Measurements from ENCODE around the gene AADACL4. TPM values are rescaled to one million over a fixed set of nuclear protein-coding genes. Genes with fewer than 3 reads are reported as not detected.

The AADACL4 gene
- total and polyA plus RNA-seq, 9 of the 15 experiments (the other 6 are each of a cell fraction or from before 2014, with no cell fraction given): not detected

DNA sequence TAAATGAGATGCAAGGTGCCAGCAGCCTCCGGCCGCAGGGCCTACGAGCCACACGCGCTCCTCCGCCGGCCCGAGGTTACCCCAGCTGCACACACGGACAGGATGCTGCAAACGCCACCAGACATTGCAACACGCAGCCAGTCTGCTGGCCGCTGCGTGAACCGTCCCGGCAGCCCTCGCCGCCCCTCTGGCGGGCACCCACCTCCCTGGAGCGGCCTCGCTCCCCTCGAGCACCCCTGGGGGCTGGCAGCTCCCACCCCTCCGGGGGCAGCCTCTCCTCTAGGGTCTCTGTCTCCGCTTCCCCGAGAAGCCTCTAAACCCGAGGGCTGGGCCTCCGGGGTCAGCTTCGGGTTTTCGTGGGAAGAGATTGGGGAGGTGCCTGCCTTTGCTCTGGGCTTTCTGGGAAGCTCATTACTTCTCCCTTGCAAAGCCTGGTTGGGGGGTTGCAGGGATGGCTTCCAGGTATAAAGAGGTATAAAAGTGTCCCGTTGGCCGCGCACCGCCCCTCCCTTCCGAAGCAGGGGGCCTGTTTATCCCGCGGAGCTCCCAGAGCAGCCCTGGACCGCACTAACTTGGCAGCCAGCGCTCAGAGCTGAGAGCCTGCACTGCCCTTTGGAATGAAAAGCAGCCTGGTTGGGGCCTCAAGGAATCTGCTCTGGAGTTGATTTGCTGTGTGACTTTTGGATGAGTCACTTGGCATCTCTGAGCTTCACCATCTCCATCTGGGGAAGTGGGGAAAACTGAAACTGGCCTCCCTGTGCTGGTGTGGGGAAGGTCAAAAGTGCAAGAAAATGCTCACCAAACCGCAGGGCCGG is 47.7 kb upstream of the AADACL4 start (continued):
- TF ChIP-seq, protein P1, sequence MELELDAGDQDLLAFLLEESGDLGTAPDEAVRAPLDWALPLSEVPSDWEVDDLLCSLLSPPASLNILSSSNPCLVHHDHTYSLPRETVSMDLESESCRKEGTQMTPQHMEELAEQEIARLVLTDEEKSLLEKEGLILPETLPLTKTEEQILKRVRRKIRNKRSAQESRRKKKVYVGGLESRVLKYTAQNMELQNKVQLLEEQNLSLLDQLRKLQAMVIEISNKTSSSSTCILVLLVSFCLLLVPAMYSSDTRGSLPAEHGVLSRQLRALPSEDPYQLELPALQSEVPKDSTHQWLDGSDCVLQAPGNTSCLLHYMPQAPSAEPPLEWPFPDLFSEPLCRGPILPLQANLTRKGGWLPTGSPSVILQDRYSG (tag; conservative IDR thresholded peaks at IDR 0.05; ENCODE audit: low read depth): no peak
- TF ChIP-seq MYNN (IDR thresholded peaks at IDR 0.05): no peak
- TF ChIP-seq MYNN (CRISPR knock-in tag; IDR thresholded peaks at IDR 0.05): no peak
- TF ChIP-seq ATF7 (IDR thresholded peaks at IDR 0.05): no peak
- TF ChIP-seq, protein P2, sequence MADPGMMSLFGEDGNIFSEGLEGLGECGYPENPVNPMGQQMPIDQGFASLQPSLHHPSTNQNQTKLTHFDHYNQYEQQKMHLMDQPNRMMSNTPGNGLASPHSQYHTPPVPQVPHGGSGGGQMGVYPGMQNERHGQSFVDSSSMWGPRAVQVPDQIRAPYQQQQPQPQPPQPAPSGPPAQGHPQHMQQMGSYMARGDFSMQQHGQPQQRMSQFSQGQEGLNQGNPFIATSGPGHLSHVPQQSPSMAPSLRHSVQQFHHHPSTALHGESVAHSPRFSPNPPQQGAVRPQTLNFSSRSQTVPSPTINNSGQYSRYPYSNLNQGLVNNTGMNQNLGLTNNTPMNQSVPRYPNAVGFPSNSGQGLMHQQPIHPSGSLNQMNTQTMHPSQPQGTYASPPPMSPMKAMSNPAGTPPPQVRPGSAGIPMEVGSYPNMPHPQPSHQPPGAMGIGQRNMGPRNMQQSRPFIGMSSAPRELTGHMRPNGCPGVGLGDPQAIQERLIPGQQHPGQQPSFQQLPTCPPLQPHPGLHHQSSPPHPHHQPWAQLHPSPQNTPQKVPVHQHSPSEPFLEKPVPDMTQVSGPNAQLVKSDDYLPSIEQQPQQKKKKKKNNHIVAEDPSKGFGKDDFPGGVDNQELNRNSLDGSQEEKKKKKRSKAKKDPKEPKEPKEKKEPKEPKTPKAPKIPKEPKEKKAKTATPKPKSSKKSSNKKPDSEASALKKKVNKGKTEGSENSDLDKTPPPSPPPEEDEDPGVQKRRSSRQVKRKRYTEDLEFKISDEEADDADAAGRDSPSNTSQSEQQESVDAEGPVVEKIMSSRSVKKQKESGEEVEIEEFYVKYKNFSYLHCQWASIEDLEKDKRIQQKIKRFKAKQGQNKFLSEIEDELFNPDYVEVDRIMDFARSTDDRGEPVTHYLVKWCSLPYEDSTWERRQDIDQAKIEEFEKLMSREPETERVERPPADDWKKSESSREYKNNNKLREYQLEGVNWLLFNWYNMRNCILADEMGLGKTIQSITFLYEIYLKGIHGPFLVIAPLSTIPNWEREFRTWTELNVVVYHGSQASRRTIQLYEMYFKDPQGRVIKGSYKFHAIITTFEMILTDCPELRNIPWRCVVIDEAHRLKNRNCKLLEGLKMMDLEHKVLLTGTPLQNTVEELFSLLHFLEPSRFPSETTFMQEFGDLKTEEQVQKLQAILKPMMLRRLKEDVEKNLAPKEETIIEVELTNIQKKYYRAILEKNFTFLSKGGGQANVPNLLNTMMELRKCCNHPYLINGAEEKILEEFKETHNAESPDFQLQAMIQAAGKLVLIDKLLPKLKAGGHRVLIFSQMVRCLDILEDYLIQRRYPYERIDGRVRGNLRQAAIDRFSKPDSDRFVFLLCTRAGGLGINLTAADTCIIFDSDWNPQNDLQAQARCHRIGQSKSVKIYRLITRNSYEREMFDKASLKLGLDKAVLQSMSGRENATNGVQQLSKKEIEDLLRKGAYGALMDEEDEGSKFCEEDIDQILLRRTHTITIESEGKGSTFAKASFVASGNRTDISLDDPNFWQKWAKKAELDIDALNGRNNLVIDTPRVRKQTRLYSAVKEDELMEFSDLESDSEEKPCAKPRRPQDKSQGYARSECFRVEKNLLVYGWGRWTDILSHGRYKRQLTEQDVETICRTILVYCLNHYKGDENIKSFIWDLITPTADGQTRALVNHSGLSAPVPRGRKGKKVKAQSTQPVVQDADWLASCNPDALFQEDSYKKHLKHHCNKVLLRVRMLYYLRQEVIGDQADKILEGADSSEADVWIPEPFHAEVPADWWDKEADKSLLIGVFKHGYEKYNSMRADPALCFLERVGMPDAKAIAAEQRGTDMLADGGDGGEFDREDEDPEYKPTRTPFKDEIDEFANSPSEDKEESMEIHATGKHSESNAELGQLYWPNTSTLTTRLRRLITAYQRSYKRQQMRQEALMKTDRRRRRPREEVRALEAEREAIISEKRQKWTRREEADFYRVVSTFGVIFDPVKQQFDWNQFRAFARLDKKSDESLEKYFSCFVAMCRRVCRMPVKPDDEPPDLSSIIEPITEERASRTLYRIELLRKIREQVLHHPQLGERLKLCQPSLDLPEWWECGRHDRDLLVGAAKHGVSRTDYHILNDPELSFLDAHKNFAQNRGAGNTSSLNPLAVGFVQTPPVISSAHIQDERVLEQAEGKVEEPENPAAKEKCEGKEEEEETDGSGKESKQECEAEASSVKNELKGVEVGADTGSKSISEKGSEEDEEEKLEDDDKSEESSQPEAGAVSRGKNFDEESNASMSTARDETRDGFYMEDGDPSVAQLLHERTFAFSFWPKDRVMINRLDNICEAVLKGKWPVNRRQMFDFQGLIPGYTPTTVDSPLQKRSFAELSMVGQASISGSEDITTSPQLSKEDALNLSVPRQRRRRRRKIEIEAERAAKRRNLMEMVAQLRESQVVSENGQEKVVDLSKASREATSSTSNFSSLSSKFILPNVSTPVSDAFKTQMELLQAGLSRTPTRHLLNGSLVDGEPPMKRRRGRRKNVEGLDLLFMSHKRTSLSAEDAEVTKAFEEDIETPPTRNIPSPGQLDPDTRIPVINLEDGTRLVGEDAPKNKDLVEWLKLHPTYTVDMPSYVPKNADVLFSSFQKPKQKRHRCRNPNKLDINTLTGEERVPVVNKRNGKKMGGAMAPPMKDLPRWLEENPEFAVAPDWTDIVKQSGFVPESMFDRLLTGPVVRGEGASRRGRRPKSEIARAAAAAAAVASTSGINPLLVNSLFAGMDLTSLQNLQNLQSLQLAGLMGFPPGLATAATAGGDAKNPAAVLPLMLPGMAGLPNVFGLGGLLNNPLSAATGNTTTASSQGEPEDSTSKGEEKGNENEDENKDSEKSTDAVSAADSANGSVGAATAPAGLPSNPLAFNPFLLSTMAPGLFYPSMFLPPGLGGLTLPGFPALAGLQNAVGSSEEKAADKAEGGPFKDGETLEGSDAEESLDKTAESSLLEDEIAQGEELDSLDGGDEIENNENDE (IDR thresholded peaks at IDR 0.05; ENCODE audit: low read depth, low read length): no peak
- TF ChIP-seq TEAD1 (CRISPR knock-in tag; IDR thresholded peaks at IDR 0.05): no peak
- no peak for TF ChIP-seq ZNF507 (tag; conservative IDR thresholded peaks at IDR 0.05)
- peak; percentile 77 for TF ChIP-seq RBM25 (IDR thresholded peaks at IDR 0.05; ENCODE audit: low read depth, low read length, severe bottlenecking)
- TF ChIP-seq XRCC5 (IDR thresholded peaks at IDR 0.05; ENCODE audit: low read depth, low read length): no peak
- no peak for TF ChIP-seq MXI1 (IDR thresholded peaks at IDR 0.05; ENCODE audit: low read depth, low read length)
- no peak for TF ChIP-seq JUN (IDR thresholded peaks at IDR 0.05; ENCODE audit: borderline replicate concordance, low read depth, low read length)
- no peak for TF ChIP-seq JUN (CRISPR knock-in tag; IDR thresholded peaks at IDR 0.05; ENCODE audit: borderline replicate concordance)
- no peak for TF ChIP-seq POLR2AphosphoS2 (IDR thresholded peaks at IDR 0.05; ENCODE audit: low read length)
- TF ChIP-seq HMG20A (CRISPR knock-in tag; conservative IDR thresholded peaks at IDR 0.05): no peak
- no peak for TF ChIP-seq CHD4 (IDR thresholded peaks at IDR 0.05; ENCODE audit: insufficient read depth, insufficient replicate concordance, low read depth, low read length, poor library complexity, severe bottlenecking)
- TF ChIP-seq SRSF1 (IDR thresholded peaks at IDR 0.05; ENCODE audit: low read depth, low read length): no peak

Measured in K562 (cell line).